GM19099 (cell line): ENCODE results near the gene SESN3.

Experiments
- POLR2A ChIP-seq: IDR thresholded peaks from 3 replicates; pipeline ENCODE4 v1.6.1; 2011; ENCODE audit warnings: low read depth; ENCODE audit not compliant: insufficient read length; ENCODE audit errors: extremely low read depth

SESN3 gene

DNA sequence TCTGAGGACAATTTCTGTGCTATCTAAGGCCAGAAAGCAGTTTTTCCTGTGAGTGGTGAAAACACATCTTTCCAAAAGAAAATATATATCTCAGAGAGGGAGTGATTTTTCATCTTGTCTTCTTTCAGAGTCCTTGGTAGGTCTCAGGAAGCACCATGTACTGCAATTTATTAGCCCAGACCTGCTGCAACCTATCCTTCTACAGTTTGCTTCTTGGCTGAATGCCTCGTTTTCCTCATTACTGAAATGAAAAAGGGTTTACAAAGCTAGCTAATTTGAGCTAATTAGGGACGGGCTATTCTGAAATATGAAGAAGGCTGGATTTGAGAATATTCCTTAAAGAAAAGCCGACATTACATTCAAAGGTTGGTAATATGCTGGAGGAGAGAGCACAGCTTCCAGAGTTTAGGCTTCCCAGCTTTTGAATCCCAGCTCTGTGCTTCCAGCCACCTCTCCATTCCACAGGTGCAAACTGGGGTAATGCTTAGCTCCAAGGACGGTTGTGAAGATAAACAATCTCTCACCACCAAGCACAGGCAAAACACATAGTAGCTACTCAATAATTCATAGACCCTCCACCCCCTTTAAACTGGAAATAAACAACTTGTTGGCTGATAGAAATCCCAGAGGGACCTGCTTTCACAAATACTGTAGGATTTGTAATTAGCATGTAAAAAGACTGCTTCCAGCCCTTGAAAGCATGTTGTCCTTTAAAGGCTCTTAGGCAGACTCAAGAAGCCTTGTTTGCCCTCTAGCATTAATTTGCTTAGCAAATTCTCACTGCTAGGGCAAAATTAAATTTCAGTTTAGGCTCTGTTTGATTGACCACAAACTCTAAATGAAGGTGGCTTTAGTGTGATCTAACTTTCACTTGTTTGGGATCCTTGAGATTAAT, 24.5 kb upstream of the SESN3 start:
- TF ChIP-seq POLR2A: no peak

DNA sequence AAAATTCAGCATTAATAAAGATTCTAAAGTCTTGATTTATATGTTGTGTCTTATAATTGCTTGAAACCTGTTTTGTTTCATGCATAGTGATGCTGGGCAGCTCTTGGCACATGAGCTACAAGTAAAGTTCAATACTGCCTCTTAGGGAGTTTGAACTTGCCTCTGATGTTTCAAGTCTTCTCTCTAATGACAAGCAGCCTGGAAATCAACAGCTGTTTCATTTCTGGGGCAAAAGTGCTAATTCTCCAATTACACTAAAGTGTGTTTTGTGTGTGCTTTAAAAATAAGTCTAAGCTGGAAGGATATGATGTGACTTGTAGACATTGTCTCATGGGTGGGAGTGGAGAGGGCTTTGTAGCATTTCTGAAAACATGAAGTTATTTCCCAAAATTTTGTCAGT, 23.7 kb upstream of the SESN3 start:
- no peak for TF ChIP-seq POLR2A

DNA sequence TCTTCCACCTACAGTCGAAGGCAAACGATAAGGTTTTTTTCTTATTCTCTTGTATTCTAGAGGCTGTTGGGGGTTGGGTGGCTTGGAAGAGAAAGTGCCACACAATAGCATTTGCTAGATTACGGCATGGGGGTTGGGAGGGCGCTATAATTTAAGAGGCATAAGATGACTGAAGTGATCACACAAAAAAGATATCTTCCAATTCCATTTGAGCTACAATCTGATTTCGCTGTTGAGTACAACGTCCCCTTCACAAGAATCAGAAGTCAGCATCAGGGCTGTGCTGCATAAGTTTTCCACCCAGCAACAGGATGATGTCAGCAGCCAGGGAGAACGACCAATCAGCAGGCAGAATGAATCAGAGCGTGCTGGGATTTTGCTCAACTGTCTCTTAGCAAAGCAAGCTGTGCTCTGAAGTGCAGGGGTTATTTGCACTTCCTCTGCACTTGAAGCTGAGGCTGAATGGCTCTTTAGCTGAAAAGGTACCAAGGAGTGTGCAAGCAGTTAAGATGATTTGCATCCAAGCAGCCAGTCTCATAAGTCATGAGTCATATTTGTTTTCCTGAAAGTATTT, 23.2 kb upstream of the SESN3 start:
- peak; percentile 69 for TF ChIP-seq POLR2A

DNA sequence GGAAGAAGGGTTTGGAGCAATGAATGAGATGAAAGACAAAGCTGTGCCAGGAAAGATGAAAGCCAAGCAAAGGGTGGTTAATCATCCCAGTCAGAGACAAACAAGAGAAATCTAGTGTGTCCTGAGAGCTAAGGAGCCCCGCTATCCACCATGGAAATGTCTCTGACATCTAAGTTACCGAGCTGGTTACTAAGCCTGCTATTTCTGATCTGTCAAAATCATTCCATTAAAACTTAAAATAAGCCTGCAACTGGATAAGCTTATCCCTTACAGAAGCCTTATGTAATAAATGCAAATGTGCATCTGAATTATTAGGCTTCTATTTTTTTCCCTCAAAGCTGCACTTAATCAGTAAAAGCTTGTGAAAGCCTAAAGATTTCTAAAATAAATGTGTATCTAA, 22.1 kb upstream of the SESN3 start:
- no peak for TF ChIP-seq POLR2A

DNA sequence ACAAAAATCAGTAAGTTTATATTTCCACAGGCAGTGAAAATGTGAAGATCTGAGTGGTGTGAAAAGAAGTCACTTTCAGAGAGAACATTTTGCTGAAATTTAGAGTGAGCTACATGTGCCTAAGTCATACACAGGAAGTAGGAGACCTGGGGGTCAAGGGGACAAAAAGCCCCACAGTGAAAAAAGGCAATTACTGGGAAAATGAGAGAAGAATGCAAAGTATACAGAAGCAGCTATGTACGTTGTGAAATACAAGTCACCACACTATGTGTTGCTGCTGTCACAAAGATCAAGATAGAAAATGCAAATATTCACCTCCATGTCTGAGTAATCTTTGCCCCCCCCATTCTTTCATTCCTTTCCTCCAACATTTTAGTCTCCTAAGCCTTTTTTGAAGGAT, 21.6 kb upstream of the SESN3 start:
- TF ChIP-seq POLR2A: no peak

DNA sequence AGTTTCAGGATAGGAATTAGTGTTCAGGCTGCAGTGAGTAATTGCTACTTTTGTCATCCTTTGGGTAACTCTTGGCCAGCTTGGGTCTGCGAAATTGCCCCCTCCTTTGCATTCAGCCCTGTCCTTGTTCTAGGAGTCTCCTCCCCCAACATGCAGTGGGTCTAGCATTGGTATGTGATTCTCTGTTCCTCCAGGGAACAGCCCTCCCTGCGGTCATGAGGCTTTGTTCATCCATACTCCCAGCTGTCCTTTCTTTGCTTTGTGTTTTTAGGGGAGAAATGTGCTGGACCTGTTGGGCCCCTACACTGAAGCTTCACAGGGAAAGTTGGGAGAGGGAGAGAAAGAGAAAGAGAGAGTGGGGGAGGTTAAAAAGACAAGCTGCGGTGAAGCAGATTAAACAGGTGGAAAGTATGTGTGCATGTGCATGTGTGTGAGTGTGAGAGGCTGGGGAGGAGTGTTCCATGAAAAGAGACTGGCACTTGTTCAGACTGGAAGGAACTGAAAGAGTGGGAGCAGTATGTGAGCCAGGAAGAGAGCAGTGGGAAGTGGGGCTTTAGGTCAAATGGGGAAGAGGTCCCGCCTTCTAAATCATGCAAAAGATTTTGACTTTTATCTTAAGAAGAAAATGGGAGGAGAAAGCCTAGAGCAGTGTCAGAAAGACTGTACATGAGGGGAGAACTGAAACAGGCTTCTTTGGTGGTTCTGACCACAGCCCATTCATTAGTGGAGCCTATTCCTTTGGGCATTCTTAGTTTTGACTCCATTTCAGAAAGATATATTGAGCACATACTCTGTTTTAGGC, 17.9 kb upstream of the SESN3 start:
- TF ChIP-seq POLR2A: peak; percentile 7

DNA sequence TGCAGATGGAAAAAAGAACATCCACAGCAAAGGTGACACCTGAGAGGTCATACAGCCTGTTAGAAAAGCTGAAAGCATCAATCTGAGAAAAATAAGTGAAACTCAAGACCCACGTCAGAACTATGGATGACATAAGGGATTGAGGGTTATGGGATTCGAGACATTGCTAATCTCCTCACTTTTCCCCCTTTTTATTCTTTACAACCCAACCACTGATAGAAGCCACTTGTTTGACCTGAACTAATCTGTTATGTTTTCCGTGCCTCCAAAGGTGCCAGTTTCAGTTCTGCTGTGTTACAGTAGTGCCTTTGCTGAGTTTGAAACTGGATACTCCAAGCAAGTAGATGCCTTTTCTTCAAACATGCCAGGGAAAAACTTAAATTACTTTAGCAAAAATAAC, 16.9 kb upstream of the SESN3 start:
- no peak for TF ChIP-seq POLR2A

DNA sequence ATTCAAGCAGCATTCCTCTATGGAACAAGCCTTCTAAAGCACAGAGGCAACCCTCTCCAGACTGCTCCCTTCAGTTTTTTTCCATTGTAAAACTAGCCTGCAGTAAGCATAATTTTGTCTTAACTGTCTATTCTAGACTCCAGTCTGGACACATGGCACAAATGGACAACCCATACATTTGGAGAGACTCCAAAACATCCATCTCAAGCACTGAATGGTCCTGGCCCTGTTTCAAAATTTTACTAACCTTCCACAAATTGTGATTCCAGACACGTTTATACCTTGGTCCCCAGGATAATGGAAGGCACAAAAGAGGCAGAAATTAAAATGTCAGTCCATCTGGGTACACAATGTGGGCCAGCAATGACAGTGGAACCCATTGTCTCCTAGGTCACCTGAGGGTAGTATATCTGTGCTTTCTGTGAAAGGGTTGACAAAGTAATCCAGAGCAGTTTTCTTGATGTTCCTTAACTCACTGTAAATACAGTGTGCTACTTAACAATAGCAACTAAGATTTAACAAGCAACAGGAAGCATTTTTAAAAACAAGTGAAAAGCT, 16.2 kb upstream of the SESN3 start:
- no peak for TF ChIP-seq POLR2A

DNA sequence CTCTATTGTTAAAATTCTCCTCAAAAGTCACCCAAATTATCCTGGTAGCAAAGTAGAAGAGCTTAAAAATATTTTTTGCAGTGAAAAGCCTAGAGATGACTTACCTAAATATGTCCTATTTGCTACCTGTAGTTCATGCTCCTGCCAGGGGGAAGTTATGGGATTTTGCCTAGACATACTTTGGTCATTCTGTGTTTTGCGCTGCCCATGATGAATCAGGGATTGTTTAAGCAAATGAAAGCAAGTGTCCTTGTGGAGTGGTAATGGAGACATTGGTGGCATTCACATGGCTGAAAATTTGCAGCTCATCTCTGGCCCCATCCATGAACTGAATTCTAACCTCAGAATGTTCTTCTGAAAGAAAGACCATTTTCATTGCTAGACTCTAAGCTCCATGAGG, 14.6 kb upstream of the SESN3 start:
- TF ChIP-seq POLR2A: no peak

DNA sequence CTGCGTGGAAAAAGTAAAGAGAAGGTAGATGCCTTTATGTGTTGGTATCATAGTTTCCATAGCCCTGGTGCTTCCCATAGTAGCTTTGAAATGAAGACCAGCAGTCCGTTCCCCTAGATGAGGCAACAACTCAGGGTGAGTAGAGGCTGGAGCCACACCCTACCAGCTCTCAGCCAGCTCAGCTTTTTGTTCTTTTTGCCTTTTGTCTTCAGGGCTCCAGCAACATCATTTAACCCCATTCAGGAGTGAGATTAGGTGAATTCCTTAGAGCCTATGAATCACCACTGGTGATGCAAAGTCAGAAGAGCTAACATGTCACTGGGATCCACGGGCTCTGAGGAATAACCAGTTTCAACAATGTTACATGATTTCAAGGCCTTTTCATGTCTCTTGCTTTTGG, 14.0 kb upstream of the SESN3 start:
- no peak for TF ChIP-seq POLR2A

DNA sequence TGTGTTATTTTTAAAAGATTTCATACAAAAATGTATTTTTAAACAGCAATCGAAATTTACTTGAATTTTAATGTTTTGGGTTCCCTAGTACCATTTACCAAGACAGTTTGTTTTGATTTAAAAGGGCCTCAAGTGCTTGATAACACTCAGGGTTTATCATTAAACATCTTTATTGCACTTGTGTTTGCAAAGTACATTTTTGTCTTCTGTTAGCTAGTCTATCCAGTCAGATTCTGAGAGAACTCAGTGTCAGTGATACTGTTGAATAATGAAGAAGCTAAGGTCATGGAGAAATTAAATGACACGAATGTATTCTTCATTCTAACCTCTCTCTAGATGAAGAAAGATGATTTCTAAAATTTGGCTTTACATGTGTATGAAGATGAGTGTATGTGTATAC, 12.7 kb upstream of the SESN3 start:
- no peak for TF ChIP-seq POLR2A

DNA sequence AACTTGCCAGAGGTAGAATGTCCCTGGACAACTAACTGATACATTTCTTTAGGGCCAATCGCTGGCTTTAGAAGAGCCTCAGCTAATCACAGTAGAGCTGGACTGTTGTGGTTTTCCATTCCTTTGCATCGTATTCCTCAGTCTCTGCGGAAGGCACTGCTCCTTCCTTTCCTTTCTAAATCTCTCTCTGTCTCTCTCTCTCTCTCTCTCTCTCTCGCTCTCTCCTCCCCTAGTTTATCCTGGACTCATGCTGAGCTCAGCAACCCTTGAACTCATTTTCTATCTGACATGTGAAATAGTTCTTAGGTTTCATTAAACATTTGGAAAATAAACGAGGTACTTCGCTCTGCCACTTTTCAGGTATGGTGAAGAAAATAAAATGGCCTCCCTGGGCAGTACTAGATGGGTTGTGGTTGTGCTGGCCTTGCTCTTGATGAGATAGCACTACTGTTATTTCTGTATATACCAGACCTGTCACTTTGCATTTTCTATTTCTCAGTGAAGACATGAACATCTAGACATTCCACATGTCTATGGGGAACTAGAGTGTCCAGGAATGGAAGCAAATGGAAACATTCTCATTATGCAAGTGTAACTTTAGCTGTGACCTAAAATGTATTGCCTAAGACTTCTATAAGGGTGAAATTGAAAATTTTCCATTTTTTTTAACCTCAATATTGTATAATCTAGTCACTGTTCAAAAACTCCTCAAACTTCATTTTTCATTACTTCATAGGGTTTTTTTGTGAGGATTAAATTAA, 12.0 kb upstream of the SESN3 start:
- no peak for TF ChIP-seq POLR2A

DNA sequence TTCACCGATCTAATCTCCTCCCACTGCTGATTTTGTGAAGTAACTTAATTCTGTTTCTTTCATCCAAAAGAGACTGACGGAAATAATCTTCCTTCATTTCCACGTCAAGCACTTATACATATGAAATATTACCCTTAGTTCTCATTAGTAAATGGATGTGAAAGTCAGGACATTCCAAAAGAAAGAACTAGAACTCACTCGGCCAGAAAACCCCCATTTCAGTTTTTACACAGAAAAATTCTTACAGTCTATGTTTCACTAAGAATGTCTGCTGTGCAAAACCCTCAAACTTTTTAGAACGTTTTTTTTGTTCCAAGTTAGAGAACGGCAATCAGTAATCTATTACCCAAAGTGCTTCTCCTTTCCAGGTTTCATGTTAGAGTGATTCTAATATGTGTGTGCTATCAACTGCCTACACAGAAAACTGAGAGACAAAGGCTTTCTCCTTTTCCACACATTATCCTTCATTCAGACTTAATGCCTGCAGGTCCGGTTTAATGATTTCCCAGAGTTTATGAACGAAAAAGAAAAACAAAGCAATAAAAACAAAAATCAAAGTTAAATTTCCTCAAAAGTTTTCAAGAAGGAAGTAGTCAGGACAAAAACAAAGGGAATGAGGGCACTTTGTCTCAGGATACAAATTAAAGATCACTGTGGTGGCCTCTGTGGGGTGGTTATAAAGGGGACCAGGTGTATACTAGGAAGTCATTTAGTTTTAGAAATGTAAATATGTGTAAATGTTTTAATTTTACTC, 11.3 kb upstream of the SESN3 start:
- TF ChIP-seq POLR2A: no peak

DNA sequence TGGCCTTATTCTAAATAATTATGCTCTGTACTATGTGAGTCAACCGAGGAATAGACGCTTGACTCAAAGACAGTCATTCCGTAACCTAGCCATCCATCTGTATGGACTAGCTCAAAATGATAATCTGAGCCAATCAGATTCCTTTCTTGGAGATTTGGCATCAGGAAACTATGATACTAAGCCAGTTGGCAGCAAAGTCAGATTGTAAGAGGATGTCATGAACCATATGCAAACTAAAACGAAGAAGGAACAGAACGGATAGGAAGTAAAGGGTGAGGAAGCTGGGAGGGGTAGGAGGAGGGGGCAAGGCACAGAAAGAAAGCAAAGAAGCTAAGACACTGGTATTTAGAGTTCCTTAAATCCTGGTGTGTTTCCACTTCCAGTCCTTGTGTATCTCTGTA, 10.7 kb upstream of the SESN3 start:
- TF ChIP-seq POLR2A: no peak
